ENCODE measurements around the gene COG3. TPM values are rescaled to one million over a fixed set of nuclear protein-coding genes. Genes with fewer than 3 reads are reported as not detected.

Gene COG3
- total RNA-seq, 4 donors from 2014 or later: 27.1 to 36.0 (median 31.0) TPM

DNA sequence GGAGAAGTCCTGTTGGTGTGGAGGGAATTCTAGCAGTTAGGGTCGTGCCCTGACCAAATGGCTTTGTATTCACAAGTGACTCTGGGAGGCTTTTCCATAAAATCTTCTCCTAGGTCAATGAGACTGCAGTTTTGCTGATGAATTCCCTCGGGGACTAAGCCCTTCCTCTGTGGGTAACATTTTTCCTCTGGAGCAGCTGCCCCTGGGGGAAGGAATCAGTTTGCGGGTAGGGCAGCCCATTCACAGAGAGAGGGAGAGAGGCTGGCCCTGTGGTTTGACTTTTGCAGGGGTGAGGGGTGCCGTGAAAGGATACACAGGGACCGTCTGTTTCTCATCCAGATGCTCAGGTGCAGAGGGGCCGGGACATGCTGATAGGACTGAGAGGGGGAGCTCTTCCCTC is 83.5 kb downstream of the COG3 start:
- H3K9me3 ChIP-seq: no peaks in the 10 kb centered on the region
- no peak overlapping the region for H3K4me3 ChIP-seq
- DNase-seq (ENCODE audit: low spot score in 2 of 2): no peak
- no peak overlapping the region for H3K27ac ChIP-seq
- no peak for TF ChIP-seq POLR2A (IDR thresholded peaks at IDR 0.05)
- TF ChIP-seq EP300 (IDR thresholded peaks at IDR 0.05): no peak
- TF ChIP-seq, protein P1, sequence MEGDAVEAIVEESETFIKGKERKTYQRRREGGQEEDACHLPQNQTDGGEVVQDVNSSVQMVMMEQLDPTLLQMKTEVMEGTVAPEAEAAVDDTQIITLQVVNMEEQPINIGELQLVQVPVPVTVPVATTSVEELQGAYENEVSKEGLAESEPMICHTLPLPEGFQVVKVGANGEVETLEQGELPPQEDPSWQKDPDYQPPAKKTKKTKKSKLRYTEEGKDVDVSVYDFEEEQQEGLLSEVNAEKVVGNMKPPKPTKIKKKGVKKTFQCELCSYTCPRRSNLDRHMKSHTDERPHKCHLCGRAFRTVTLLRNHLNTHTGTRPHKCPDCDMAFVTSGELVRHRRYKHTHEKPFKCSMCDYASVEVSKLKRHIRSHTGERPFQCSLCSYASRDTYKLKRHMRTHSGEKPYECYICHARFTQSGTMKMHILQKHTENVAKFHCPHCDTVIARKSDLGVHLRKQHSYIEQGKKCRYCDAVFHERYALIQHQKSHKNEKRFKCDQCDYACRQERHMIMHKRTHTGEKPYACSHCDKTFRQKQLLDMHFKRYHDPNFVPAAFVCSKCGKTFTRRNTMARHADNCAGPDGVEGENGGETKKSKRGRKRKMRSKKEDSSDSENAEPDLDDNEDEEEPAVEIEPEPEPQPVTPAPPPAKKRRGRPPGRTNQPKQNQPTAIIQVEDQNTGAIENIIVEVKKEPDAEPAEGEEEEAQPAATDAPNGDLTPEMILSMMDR (IDR thresholded peaks at IDR 0.05): no peak
- 39 to 40% methylated on average over 6 of the region's 6 CpGs for WGBS, 2 donors
- no peaks in the 10 kb centered on the region for H3K36me3 ChIP-seq
- no peaks in the 10 kb centered on the region for H3K27me3 ChIP-seq
- no peaks in the 10 kb centered on the region for H3K4me1 ChIP-seq

GRCh38 chr13:45554604-45555109 is 89.9 kb downstream of the COG3 start:
- TF ChIP-seq EP300 (IDR thresholded peaks at IDR 0.05): no peak
- TF ChIP-seq POLR2A (IDR thresholded peaks at IDR 0.05): no peak
- TF ChIP-seq, protein P1 (IDR thresholded peaks at IDR 0.05): no peak
- no peaks in the 10 kb centered on the region for H3K36me3 ChIP-seq
- H3K4me3 ChIP-seq: no peak overlapping the region
- no peak overlapping the region for H3K27ac ChIP-seq
- no peaks in the 10 kb centered on the region for H3K27me3 ChIP-seq
- no peaks in the 10 kb centered on the region for H3K9me3 ChIP-seq
- DNase-seq (ENCODE audit: low spot score in 2 of 2): no peak
- no peaks in the 10 kb centered on the region for H3K4me1 ChIP-seq
- 85 to 93% methylated on average over 4 of the region's 4 CpGs for WGBS, 2 donors

DNA sequence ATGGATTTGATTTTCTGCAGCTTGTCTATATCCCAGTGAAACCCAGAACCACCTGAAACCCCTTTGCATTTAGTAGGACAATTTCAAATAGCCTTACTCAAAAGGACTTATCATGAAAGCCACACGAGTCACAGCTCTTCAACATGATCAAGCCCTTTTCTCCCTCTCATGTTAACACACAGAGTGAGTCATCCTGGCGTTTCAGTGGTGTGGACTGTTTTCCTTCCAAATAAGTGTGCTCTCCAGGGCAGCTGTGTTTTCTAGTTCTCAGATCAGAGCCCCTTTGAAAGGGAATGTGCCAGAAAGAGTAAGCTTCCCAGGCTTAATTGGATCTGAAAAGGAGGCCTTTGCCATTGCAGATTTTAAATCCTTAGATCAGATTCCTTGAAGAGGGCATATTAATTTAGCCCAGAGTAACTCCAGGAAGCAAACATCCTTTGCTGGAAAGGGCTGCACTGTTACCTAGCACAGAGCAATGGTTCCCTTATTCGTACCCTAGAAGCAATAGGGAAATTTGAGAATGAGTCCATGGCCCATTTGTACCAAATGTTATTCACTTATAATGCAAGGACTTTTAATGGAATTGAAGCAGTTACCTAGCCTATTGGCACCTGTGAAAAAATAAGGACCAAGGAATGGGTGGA is 99.5 kb downstream of the COG3 start:
- H3K9me3 ChIP-seq: peaks cover 0 to 8% (median 0%) of the 10 kb centered on the region in 4 donors
- TF ChIP-seq POLR2A (IDR thresholded peaks at IDR 0.05) (no peak), EP300 (IDR thresholded peaks at IDR 0.05) (no peak)
- TF ChIP-seq, protein P1 (IDR thresholded peaks at IDR 0.05): no peak
- no peaks in the 10 kb centered on the region for H3K36me3 ChIP-seq
- no peak for DNase-seq (ENCODE audit: low spot score in 2 of 2)
- H3K27me3 ChIP-seq: no peaks in the 10 kb centered on the region
- H3K4me3 ChIP-seq: no peak overlapping the region
- 32 to 37% methylated on average over 3 of the region's 3 CpGs for WGBS, 2 donors
- H3K27ac ChIP-seq: no peak overlapping the region
- H3K4me1 ChIP-seq: no peaks in the 10 kb centered on the region

DNA sequence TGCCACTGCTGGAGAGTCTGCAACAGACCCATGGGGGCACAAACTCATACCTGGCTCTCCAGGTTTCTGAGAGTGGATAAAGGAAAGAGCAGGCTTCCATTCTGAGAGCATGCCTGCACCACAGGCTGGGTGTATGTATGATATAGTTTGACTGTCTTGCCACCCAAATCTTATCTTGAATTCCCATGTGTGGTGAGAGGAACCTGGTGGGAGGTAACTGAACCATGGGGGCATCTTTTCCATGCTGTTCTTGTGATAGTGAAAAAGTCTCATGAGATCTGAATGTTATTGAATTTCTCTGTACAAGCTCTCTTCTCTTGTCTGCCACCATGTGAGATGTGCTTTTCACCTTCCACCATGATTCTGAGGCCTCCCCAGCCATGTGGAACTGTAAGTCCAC is 100.6 kb downstream of the COG3 start:
- DNase-seq (ENCODE audit: low spot score in 2 of 2): no peak
- peaks cover 0 to 8% (median 0%) of the 10 kb centered on the region in 4 donors for H3K9me3 ChIP-seq
- no peak overlapping the region for H3K4me3 ChIP-seq
- no peaks in the 10 kb centered on the region for H3K27me3 ChIP-seq
- H3K27ac ChIP-seq: no peak overlapping the region
- H3K4me1 ChIP-seq: no peaks in the 10 kb centered on the region
- no peak for TF ChIP-seq EP300 (IDR thresholded peaks at IDR 0.05)
- no peaks in the 10 kb centered on the region for H3K36me3 ChIP-seq

- Histone ChIP-seq H3K4me1 (no peaks in the 10 kb centered on the region), H3K27me3 (no peaks in the 10 kb centered on the region), H3K4me3 (no peak overlapping the region), H3K9me3 (no peaks in the 10 kb centered on the region), H3K36me3 (no peaks in the 10 kb centered on the region), H3K27ac (no peak overlapping the region)
- no peak for TF ChIP-seq POLR2A (IDR thresholded peaks at IDR 0.05)
- no peak for TF ChIP-seq EP300 (IDR thresholded peaks at IDR 0.05)
- TF ChIP-seq, protein P1 (IDR thresholded peaks at IDR 0.05): no peak
- no peak for DNase-seq (ENCODE audit: low spot score in 2 of 2)
- 72 to 81% methylated on average over 16 of the region's 16 CpGs for WGBS, 2 donors
Measured at GRCh38 chr13:45575146-45575829, 110.5 kb downstream of the COG3 start.
